HG02970 (cell line): ENCODE results near the gene UCP1.

Experiments used
- ATAC-seq: cut with Tn5 transposase; IDR thresholded peaks from one replicate; pipeline ENCODE4 v1.9.1; 2021; ENCODE audit warnings: mild to moderate bottlenecking, moderate library complexity, moderate number of reproducible peaks; ENCODE audit not compliant: unreplicated experiment, low FRiP score

Gene UCP1

DNA sequence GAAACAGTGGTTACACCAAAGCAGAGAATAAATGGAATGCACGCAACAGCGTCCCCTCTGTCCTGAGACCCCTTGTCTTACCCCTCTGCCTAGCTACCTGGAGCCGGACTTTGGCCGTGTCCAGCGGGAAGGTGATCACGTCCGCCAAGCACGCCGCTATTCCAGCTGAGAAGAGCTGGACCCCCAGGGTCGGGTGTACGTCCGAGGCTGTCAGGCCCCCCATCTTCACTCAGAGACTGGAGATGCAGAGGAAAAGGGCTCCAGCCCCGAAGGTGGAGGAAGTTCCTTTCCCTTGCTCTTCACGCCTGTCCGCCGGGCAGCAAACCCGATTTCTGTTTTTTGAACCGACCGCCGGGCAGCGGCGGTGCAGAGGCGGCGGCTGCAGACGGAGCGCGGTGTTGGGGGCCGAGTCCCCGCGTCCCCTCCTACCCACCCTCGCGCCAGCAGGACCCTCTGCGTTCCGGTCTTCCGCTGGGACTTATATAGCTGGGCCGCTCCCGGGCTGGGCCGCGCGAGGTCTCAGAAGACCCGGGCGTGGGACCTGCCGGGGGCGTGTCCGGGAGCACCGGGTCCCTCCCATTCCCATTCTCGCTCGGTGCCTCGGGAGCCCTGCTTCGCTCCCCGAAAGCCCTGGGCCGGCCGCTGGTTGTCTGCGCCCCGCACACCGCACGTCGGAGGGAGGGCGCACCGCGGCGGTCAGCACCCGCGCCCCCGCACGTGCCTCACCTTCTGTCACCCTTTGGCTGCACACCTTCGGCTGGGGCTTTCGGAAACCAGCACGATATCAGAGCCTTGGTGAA, at the start of gene UCP1:
Gene UCP1 (minus strand): TSS at position 455 of the 800 bp plus-strand sequence. CDS start 232 bp downstream, at position 223.
- no peak for ATAC-seq

- no peak for ATAC-seq
These were observed 48.9 kb upstream of the UCP1 start for GRCh38 chr4:140617499-140618248.

- no peak for ATAC-seq
These were observed 46.7 kb upstream of the UCP1 start for GRCh38 chr4:140615451-140615850.

DNA sequence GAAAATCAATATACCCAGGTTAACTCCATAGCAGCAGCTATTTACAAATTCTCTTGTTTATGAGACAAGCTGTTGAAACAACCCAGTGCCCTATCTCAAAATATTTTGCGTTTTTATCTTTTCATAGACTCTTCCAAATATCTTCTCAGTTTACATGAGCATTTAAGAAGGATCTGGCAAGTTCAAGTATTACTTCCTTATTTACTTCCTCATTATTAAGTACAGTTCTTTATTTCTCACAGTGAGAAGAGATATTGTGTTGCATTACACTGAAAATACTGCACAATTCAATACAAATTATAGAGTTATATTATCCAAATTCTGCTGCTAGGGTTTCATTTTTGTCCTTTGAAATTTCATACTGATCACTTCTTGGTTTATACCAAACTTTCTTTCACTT, 43.6 kb upstream of the UCP1 start:
- no peak for ATAC-seq

- no peak for ATAC-seq
These were observed 43.1 kb upstream of the UCP1 start for GRCh38 chr4:140611854-140612253.

DNA sequence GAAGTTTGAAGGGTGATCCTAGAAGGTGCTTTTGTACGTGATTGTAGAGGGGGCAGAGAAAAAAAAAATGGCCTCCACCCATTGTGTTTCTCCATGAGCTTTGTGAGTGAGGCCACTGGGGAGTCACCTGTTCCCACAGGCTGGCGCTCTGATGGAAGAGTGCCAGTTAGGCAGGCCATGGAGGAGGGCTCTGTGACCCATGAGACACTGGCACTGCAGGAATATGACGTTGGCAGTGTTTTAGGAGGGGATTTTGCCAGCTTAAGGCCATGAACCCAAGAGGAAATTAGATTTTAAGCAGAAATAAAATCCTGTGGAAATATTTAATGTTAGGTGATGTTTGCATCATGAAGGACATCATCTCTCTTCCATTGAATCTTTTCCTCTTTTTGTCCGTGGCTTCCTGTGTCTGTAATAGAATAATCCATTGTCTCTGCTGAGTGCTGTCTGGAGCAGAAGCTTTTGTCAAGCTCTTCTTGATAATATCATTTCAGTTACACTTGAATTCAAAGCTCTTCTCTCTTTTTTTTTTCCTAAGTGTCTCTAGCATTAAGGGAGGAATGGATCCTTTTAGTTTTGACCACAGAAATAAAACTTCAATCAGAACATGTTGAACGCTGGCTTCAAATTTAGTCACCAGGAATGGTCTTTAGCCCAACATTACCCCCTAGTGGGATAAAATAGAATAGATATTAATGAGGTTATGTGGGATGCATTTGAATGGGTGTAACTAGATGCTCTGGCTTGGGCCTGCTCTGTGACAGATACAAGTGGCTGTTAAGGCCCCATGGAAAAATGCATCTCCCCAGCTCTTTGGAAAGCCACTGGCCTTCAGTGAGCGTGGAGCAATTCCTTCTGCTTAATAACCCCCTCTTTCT, 41.0 kb upstream of the UCP1 start:
- ATAC-seq, result no peak

DNA sequence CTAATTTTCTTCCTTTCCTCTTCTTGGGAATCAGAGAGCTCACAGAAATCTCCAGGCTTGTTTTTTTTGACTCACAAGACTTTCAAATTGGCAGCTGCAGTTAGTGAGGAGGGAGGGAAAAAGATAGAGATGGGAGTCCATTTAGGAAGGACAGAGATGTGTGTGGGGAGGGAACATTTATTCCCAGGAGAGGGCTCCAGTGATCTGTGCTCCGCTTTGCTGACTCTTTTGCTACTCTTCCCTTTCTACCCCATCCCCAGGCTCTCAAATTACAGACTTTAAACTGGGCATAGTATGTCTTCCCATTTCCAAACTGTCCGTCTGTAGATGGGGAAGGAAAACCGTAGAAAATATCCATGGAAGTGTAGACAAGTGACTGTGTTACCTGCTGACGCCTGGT, 39.1 kb upstream of the UCP1 start:
- ATAC-seq, result no peak

GRCh38 chr4:140604544-140604943, 35.8 kb upstream of the UCP1 start:
- no peak for ATAC-seq

DNA sequence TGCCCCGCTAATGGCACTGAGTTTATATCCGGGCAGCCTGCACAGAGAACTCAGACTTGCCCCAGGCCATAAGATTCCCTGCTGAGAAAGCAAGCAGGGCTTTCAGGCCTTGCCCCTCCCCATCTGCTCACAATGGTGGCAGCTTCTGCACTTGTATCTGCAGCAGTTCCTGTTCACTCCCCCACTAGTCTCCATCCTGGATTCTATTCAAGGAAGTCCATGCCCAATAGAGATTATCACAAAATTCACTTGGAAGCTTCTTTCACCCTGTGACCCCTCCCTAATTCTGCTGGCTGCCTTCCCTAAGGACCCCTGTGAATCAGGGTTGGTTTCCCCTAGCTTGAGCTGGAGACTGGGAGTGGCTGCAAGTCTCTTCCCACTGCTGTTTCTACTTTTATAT, 34.5 kb upstream of the UCP1 start:
- ATAC-seq, result no peak

- ATAC-seq, result no peak
These were observed 34.0 kb upstream of the UCP1 start for GRCh38 chr4:140602714-140603113.

DNA sequence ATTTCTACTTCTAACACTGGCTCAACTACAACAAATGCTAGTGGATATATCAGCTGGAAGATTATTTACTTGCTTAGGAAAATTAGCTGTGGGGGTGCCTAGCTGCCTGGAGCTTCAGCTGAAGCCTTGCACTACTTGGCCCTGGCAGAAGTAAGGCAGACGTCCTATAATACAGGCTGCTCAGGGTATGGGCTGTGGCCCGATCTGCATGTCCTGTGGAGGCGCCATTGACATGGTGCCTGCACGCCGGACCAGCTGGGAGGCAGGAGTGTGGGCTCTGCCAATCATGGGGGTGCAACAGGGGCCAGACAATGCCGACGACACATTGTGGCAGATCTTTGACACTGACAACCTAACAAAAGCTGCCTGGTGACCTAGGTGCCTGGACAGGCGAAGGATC, 31.6 kb upstream of the UCP1 start:
- ATAC-seq, result no peak

DNA sequence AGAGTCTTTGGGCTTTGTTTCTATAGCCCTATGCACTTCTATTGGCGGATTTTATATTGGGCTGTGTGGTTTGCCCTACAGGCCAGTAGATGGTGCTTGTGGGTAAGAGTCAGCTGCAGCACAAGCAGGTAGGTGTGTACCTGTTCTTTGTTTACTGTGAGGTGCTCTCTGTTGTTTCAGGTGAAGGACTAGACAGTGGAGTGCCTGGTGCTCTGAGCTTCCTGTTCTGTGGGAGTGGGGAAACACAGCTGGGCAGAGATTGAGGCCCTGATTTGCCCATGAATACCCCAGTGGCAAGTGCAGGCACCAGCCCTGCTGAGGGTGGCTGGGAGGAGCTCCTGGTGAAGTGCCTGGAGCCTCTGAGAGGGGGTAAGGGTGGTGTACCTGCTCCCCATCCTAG, 26.3 kb upstream of the UCP1 start:
- ATAC-seq, result no peak

DNA sequence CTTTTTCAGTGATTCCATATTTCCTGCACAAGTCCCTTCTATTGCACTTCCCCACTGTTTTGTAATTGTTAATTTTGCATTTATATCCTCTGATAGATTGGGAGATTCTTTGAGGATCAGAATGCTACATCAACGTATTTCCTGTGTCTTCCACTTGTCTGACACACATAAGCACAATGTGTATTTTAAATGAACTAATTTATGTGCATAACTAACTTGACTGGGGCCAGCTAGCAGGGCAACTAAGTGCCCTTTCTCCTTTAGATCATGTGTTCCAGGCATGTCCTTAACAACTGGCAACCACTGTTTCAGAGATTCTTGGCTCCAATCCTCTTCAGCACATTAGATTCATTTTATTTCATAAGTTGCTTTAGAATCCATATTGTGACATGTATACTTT, 15.7 kb upstream of the UCP1 start:
- no peak for ATAC-seq

GRCh38 chr4:140581078-140581477, 12.3 kb upstream of the UCP1 start:
- no peak for ATAC-seq

- no peak for ATAC-seq
These were observed 10.5 kb upstream of the UCP1 start for GRCh38 chr4:140579278-140579677.

DNA sequence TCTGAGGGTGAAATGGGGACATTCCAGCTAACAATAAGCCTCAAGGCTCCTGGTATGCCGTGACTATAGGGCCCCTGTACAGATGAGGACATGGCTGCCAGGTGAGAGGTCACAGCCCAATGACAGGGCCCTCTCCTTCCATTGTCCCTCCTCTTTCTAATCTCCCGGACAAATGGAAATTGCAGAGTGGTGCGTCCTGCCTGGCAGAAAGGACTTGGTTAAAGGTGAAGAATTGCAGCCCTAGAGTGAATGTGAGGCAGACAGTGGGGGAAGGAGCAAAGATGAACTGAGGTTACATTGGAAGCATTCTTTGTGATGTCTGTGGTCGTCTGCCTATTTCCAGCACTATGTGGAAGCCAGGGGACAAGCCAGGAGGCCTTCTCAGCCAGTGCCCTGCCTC, 6.7 kb upstream of the UCP1 start:
- ATAC-seq, result no peak

DNA sequence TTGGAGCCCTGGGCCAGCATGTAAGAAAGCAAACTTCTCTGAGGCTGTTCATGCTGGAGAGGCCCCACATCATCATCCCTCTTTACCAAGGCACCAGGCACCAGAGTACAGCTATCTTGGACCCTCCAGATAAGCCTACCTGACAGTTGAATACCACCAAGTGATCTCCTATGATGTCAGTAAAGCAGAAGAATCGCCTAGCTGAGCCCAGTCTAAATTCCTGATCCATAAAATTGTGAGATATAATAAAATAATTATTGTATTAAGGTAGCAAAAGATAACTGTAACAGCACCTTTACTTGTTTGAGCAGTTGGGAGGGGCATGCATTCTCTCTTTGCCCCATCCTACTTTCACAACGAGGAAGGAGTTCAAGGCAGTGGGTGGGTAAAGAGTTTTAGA, 2.9 kb upstream of the UCP1 start:
- no peak for ATAC-seq

DNA sequence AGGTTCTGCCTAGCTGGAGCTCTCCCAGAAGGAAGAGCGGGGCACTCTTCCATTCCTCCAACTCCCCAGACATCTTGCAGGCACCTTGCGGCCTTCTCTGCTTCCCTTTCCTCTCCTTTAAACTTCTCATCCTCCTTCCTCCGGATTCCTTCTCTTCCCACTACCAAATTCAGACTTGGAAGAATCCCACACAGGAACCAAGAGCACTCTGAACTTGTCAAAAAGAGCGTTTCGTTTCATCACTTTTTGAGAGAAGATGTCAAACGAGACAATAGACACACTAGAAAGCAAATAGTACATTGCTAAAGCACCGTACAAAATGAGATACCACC, 512 bp upstream of the UCP1 start:
- ATAC-seq, result no peak

GRCh38 chr4:140559696-140560095, 9.1 kb downstream of the UCP1 start:
- ATAC-seq, result no peak

- no peak for ATAC-seq
These were observed 10.8 kb downstream of the UCP1 start for GRCh38 chr4:140557831-140558435.
